Erythroblast (primary cell): Measurements from ENCODE around the gene IRAK1.

ENCODE experiments used
- GATA1 ChIP-seq: IDR thresholded peaks from 2 replicates; pipeline ENCODE4 v1.6.1; 2011; ENCODE audit warnings: low read depth, mild to moderate bottlenecking, control low read depth, low read length, moderate library complexity
- POLR2A ChIP-seq: IDR thresholded peaks from 2 replicates; pipeline ENCODE4 v1.6.1; 2011; ENCODE audit warnings: mild to moderate bottlenecking, low read length

- TF ChIP-seq POLR2A (no peak), GATA1 (no peak)
These were observed 55.6 kb downstream of the IRAK1 start for GRCh38 chrX:153964105-153964504.
